Measurements from ENCODE around the gene PRSS8. TPM values are rescaled to one million over a fixed set of nuclear protein-coding genes. Genes with fewer than 3 reads are reported as not detected.
A peak's percentile ranks its signal among the peaks of the same experiment; 100 is the strongest.
"Not testable (repeated sequence)": the region's sequence is repeated elsewhere in the genome, so short reads cannot be mapped to it uniquely, and the experiment has no call there.

The PRSS8 gene
- polyA plus RNA-seq, 4 donors: 53.9 to 77.2 (median 67.5) TPM

DNA sequence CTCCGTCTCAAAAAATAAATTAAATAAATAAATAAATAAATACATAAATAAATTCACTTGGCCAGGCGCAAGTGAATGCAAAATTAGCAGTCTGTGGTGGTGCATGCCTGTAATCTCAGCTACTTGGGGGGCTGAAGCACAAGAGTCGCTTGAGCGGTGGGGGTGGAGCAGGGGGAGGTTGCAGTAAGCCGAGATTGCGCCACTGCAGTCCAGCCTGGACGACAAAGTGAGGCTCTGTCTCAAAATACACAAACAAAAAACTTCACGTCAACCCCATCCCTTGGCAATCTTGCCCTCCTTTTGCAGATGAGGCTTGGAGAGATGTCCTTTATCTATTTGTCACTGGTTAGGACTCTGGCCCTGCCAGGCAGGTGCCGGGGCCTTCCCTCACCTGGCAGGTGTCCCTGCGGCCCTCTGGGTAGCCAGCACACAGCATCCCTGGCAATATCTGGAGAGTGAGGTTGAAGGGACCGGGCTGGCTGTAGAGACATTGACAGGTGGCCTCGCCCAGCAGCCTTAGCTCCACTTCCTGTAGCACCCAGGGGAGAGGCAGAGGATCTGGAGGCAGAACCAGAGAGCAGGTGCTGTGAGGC lies 10.0 kb upstream of the PRSS8 start:
- no peak for DNase-seq (ENCODE audit: low read depth in 4 of 4, low spot score in 2 of 4)

- DNase-seq (ENCODE audit: low read depth in 4 of 4, low spot score in 2 of 4): not testable (repeated sequence)
These were observed 8.9 kb upstream of the PRSS8 start for GRCh38 chr16:31144418-31144817.

- no peak for DNase-seq (ENCODE audit: low read depth in 4 of 4, low spot score in 2 of 4)
These were observed 8.2 kb upstream of the PRSS8 start for GRCh38 chr16:31143694-31144148.

DNA sequence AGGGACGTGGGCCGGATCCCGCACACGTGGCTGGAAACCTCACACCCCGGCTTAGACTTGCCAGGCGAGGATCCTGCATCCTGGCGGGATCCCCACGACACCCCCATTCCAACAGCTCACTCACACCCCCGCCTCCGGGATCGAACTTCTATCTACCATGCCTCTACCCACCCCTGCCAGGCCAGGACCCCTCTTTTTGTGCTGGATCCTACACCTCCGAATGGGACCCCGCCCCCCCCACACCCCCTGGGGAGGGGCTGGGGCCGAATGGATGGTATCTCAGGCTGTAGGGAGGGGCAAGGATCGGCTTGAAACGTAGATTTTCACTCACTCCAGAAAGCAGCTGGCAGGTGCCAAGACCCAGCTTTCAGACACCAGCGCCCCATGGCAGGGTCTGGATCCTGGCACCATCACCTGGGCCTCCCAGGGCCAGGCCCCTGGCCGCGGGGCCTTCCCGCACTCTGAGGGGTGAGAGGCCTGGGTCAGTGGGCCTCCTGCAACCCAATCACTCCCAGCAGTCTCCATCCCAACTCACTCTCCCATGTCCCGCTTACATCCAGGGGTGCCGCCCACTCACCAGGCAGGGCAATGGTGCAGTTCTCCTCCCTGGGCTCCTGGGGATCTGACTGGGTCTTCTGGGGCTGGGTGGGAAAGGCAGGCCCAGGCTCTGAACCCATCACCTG lies 7.6 kb upstream of the PRSS8 start:
- DNase-seq (ENCODE audit: low read depth in 4 of 4, low spot score in 2 of 4): no peak

DNA sequence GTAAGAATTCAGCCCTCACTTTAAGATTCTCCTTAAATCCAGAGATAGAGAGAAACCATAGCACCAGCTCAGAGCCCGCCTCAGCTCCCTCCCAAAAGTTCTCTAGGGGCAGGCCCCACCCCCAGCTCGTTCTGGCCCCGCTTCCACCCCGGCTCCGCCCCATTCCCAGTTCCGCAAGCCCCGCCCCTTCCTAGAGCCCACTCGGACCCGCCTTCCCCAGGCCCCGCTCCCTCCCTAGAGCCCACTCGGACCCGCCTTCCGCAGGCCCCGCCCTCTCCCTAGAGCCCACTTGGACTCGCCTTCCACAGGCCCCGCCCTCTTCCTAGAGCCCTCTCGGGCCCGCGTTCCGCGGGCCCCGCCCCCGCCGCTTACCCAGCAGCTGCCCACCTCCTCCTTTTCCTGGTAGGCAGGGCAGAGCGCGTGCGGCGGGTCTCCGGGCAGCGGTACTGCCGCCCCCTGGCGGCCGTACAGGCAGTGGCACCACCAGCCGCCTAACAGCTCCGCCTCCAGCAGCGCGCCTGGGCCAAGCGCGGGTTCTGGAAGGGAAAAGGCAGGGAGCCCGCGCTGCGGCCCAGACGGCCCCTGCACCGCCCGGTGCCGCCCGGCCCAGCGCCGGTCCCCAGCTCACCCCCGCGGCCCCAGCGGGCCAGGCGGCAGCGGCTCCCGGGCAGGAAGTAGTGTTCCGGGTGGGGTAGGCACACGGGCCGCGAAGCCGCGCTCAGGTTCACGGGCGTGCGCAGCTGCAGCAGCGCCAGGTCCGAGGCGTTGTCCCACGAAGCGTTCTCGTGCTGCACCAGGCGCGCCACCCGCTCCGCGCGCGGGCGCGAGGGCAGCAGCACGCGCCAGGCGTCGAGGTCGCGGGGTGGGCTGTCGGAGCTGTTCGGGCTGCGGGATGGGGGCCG lies 6.8 kb upstream of the PRSS8 start:
- peak; percentile 86 to 99 (median 97) for DNase-seq (ENCODE audit: low read depth in 4 of 4, low spot score in 2 of 4)

GRCh38 chr16:31141489-31142108 lies 6.1 kb upstream of the PRSS8 start:
- DNase-seq (ENCODE audit: low read depth in 4 of 4, low spot score in 2 of 4): no peak

DNA sequence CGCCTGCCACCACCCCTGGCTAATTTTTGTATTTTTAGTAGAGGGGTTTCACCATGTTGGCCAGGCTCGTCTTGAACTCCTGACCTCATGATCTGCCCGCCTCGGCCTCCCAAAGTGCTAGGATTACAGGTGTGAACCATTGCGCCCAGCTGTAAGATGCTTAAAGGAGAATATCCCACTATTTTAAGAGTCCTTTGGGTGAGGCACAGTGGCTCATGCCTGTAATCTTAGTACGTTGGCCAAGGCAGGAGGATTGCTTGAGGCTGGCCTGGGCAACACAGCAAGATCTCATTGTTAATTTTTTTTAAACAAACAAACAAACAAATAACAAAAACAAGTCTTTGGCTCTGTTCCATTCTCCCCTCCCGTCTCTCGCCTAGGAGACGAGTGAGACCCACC lies 5.5 kb upstream of the PRSS8 start:
- not testable (repeated sequence) for DNase-seq (ENCODE audit: low read depth in 4 of 4, low spot score in 2 of 4)

- DNase-seq (ENCODE audit: low read depth in 4 of 4, low spot score in 2 of 4): no peak
These were observed 3.4 kb upstream of the PRSS8 start for GRCh38 chr16:31138621-31139578.

DNA sequence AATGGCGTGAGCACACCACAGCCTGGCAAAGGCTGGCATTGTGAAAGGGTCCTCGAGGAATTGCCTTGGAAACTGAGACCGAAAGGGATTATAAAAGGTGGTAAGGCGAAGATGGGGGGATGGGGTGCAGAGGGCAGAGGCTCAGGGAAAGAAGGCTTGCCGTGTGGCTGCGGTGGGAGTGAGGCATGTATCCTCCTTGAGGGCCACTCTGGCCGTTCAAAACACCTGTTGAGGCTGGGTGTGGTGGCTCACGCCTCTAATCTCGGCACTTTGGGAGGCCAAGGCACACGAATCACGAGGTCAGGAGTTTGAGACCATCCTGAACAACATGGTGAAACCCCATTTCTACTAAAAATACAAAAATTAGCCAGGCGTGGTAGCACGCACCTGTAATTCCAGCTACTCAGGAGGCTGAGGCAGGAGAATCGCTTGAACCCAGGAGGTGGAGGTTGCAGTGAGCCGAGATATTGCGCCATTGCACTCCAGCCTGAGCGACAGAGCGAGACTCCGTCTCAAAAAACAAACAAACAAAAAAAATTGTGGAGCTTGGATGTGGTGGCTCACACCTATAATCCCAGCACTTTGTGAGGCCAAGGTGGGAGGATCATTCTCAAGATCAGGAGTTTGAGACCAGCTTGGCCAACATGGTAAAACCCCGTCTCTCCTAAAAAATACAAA lies 1.4 kb upstream of the PRSS8 start:
- DNase-seq (ENCODE audit: low read depth in 4 of 4, low spot score in 2 of 4): not testable (repeated sequence)

DNA sequence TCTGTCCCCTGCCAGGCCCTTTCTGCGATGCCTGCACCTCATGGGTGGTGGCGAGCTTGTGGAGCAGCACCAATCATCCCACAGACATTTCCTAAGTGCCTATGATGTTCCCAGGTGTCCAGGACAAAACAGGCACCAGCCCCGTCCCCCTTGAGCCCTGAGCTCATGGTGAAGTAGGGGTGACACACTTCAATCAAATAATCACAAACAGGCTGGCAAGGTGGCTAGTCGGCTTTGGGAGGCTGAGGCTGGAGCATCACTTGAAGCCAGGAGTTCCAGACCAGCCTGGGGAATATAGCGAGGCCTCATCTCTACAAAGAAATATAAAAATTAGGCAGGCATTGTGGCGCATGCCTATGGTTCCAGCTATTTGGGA lies 748 bp upstream of the PRSS8 start:
- DNase-seq (ENCODE audit: low read depth in 4 of 4, low spot score in 2 of 4): no peak

DNA sequence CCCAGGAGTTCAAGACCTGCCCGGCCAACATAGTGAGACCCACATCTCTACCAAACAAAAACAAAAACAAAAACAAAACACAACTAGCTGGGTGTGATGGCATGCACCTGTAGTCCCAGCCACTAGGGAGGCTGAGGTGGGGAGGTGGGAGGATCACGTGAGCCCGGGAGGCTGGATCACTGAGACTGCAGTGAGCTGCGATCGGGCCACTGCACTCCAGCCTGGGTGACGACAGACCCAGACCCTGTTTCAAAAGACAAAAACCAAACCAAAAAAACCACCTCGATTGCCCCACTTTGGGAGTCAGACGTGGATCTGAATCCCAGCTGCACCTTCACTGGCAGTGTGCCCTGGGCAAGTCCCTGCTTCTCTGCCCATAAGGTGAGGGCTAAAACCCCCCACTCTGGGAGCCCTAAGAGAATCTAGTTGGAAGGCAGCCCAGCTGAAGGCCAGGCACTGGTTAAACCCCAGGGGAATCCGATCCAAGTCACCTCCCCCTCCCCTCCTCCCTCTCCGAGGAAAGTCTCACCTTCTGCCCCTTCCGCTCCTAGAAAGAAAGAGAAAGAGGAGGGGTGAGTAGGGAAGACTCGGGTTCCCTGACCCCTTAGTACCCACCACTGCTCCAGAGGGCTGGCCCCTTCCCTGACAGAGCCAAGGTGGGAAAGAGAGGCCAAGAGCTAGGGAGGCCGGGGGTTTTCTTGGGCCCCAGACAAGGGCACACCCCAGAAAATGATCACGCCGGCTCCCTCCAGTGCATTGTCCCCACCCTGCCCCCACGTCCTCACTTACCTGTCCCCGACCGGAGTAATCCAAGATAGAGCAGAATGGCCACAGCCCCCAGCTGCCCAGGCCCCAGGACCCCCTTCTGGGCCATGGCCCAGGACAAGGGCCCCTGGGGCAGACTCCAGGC lies 647 bp downstream of the PRSS8 start:
- no peak for DNase-seq (ENCODE audit: low read depth in 4 of 4, low spot score in 2 of 4)

DNA sequence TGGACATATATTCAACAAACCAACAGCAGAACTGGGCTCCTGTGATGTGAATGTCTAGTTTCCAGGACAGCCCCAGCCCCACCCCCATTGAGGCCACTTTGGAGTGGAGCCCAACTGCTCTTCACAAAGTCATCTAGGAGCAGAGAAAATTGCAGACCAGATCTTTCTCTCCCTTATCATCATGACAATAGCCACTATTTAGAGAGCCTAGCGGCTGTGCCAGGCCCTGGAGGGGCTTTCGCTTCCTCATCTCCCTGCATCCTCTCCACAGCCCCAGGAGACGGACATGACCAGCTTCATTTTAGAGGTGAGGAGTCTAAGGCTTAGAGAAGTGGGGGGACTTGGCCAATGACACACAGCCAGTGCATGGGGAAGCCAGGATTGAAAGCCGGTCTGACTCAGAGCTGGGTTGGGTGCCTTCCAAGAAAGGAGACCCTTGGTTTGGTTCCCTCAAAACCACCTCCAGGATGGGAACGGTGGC lies 1.4 kb downstream of the PRSS8 start:
- no peak for DNase-seq (ENCODE audit: low read depth in 4 of 4, low spot score in 2 of 4)

DNA sequence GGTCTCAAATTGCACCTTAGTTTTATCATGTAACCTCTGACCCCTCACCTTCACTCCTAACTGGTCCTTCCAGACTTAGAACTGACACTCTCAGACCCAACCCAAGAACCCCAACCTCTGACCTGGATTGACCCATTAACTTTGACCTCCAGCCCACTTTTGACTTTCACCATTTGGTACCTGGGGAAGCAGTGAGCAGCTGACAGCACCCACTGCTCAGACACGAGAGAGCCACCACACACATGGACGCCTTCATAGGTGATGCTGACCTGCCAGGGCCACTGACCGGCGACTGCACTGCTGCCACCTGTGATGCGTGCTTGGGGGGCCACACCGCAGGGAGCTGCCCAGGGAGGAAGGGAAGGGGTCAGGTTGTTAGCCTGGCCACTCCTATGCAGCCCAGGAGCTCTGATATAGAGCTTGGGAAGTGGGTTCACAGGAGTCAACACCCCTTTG lies 2.5 kb downstream of the PRSS8 start:
- DNase-seq (ENCODE audit: low read depth in 4 of 4, low spot score in 2 of 4): no peak

GRCh38 chr16:31132303-31132979 lies 3.1 kb downstream of the PRSS8 start:
- DNase-seq (ENCODE audit: low read depth in 4 of 4, low spot score in 2 of 4): no peak

- no peak for DNase-seq (ENCODE audit: low read depth in 4 of 4, low spot score in 2 of 4)
These were observed 3.7 kb downstream of the PRSS8 start for GRCh38 chr16:31131841-31132271.

DNA sequence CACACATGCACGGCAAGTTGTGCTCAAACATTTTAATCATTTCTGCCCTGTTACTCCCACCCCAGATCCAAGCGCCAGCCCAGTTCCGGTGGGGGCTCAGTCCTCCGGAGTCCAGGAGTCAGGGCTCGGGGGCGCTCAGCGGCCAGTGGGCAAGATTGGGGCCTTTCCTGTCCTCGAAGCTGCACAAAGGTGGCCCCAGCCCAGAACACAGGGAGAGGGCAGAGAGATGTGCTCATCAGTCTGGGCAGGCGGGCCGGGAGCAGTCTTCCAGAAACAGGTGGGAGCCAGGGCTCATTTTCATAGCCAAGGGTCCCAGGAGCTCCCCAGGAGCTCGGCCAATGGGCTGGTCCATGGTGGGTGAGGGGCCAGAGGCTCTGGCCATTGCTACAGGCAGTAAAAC lies 4.1 kb downstream of the PRSS8 start:
- DNase-seq (ENCODE audit: low read depth in 4 of 4, low spot score in 2 of 4): no peak

DNA sequence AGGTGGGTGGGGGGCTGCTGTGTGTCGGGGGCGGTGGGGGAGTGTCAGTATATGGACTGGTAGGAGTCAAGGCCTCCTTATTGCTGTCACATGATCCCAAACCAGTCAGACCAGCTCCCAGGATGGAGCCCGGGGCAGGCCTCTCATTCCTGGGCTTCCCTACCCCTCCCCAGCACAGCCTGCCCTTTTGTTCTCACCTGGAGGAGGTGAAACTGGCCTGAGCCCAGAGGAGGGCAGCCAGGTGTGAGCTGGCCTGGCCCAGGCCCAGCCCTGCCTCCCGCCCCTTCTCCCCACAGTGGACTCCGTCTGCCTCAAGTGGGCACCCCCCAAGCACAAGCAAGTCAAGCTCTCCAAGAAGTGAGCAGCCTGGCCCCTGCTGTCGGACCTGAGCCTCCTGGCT lies 4.6 kb downstream of the PRSS8 start:
- no peak for DNase-seq (ENCODE audit: low read depth in 4 of 4, low spot score in 2 of 4)
